GM18909 (cell line): ENCODE data around the gene LENEP.

Experiments
- ATAC-seq: cut with Tn5 transposase; IDR thresholded peaks from one replicate; pipeline ENCODE4 v1.9.1; 2021; ENCODE audit warnings: mild to moderate bottlenecking; ENCODE audit not compliant: unreplicated experiment, poor library complexity

The LENEP gene

GRCh38 chr1:155043301-155043702 lies 49.9 kb downstream of the LENEP start:
- ATAC-seq: no peak

DNA sequence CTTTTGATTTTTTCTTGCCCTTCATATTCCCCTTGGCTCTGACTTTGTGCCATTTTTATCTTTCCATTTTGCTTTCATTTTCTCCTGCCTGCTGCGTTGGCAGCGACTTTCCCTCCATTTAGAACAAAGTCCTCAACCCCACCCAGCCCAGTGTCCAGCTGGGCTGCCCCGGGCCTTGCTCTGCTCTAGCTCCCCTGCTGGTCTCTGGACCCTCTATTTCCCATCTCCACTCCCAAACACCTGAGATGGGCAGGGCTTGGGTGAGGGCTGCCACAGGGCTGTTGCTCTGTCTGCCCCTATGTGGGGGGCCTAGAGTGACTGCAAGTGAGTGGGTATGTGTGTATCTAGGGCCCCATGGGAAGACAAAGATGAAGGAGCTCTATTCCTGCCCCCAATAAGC lies 50.4 kb downstream of the LENEP start:
- ATAC-seq: no peak
